ES-I3 (cell line): ENCODE results near the gene ARMC5.
"Not testable (repeated sequence)": the region's sequence is repeated elsewhere in the genome, so short reads cannot be mapped to it uniquely, and the experiment has no call there.

ENCODE experiments used
- H3K36me3 ChIP-seq: 2 replicates; pipeline ENCODE4 v1.6.1; 2013; ENCODE audit warnings: mild to moderate bottlenecking, low read length, control low read depth, moderate library complexity; ENCODE audit not compliant: insufficient read depth
- H3K4me1 ChIP-seq: 2 replicates; pipeline ENCODE4 v1.6.1; 2013; ENCODE audit warnings: mild to moderate bottlenecking, control low read depth, low read length; ENCODE audit not compliant: insufficient read depth
- H3K9ac ChIP-seq: 2 replicates; pipeline ENCODE4 v1.6.1; 2013; ENCODE audit warnings: low read depth, mild to moderate bottlenecking, low read length, moderate library complexity
- H3K9me3 ChIP-seq: 2 replicates; pipeline ENCODE4 v1.6.1; 2013; ENCODE audit warnings: mild to moderate bottlenecking, low read length, moderate library complexity; ENCODE audit not compliant: control insufficient read depth, insufficient read depth

Gene ARMC5

DNA sequence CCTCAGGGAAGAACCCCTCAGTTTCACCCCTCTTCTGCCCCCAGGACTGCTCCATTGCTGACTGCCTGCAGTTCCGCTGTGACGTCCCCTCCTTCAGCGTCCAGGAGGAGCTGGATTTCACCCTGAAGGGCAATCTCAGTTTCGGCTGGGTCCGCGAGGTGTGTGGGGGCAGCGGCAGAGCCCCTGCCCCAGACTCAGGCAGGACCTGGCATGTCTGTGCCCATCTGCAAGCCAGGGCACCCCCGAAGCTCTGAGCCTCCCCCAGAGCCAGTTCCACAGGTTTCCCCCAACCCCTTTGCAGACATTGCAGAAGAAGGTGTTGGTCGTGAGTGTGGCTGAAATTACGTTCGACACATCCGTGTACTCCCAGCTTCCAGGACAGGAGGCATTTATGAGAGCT lies 35.5 kb upstream of the ARMC5 start:
- no peaks in the 10 kb centered on the region for H3K36me3 ChIP-seq
- H3K9ac ChIP-seq: no peak overlapping the region
- no peaks in the 10 kb centered on the region for H3K4me1 ChIP-seq
- no peaks in the 10 kb centered on the region for H3K9me3 ChIP-seq

DNA sequence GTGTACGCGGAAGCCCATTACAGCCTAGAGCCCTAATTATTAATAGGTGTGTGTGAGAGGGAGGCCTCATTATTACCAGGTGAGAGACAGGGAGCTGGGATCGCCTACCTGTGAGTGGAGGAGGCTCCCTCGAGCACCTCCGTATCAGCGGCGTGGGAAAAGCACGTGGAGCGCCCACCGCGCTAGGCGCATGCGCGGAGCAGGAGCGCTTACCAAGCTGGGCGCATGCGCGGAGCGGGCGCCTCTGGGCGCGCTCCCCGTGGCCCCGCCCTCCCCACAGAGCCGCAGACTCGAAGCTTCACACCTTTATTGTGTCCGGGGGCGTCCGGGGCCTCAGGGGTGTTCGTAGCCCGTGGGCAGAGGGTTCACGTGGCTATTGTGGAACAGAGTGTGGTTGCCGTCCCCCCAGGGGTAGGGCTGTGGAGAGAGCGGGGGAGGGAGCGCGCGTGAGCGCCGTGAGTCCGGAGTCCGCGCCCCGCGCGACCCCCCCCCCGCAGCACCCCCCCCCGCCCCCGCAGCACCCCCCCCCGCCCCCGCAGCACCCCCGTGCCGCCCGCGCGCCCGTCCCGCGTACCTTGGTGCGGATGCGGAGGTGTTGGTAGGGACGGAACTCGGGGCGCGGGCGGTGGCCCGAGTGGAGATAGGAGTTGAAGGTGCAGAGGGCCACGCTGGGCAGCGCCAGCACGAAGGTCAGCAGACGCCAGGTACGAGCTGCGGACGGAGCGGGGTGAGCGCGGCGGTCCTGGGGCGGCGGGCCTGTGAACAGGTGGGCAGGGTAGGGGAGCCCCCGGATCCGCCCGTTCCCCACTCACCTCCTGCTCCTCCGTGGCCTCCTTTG lies 31.6 kb upstream of the ARMC5 start:
- no peaks in the 10 kb centered on the region for H3K9me3 ChIP-seq
- peaks cover 7% of the 10 kb centered on the region; the same call in 1 of the 2 replicates for H3K4me1 ChIP-seq
- H3K9ac ChIP-seq: peak overlapping the region; percentile 19; the same call in 1 of the 2 replicates
- H3K36me3 ChIP-seq: no peaks in the 10 kb centered on the region

DNA sequence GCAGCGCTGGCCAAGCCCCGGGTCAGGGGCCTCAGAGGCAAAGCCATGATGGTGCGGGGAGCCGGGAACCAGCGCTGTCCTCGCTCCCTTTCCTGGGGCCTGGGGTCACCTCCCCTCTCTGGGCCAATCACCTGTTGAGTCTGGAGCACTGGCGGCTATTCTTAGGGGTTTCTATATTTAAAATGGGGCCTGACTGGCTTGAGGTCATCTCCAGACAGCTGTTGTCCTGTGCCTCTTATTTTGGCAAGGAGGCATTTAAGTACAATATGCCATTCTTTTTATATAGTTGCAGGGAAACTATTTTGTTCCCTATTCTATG lies 31.1 kb upstream of the ARMC5 start, which contains the start of gene COX6A2:
COX6A2 (minus strand) TSS at position 82 of the 319 bp plus-strand sequence; CDS start at position 47, 35 bp downstream.
- Histone ChIP-seq H3K4me1 (peaks cover 7% of the 10 kb centered on the region; the same call in 1 of the 2 replicates), H3K9me3 (no peaks in the 10 kb centered on the region), H3K36me3 (no peaks in the 10 kb centered on the region), H3K9ac (peak within 1 kb of the TSS; percentile 19; the same call in 1 of the 2 replicates)

GRCh38 chr16:31428638-31429247 lies 30.6 kb upstream of the ARMC5 start:
- H3K36me3 ChIP-seq: no peaks in the 10 kb centered on the region
- H3K9me3 ChIP-seq: no peaks in the 10 kb centered on the region
- peaks cover 7% of the 10 kb centered on the region; the same call in 1 of the 2 replicates for H3K4me1 ChIP-seq
- no peak overlapping the region for H3K9ac ChIP-seq

DNA sequence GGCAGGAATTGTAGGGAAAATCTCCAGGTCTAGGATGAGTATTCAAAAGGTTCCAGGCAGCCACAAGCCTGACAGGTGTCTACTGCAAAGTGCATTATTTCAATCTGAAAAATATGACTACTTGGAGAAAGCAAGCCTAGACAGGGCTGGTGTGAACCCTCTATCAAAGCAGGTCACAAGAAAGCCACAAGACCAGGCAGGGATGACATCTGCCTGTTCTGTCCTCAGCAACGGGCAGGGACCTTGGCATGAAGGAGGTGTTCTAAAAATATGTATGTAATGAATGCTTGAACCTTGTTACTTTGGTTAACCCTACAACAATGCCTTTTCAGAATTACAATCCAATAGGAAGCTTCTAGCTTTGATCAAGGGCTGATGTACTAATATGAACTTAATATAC lies 30.0 kb upstream of the ARMC5 start:
- Histone ChIP-seq H3K36me3 (no peaks in the 10 kb centered on the region), H3K4me1 (peaks cover 7% of the 10 kb centered on the region; the same call in 1 of the 2 replicates), H3K9me3 (no peaks in the 10 kb centered on the region), H3K9ac (no peak overlapping the region)

DNA sequence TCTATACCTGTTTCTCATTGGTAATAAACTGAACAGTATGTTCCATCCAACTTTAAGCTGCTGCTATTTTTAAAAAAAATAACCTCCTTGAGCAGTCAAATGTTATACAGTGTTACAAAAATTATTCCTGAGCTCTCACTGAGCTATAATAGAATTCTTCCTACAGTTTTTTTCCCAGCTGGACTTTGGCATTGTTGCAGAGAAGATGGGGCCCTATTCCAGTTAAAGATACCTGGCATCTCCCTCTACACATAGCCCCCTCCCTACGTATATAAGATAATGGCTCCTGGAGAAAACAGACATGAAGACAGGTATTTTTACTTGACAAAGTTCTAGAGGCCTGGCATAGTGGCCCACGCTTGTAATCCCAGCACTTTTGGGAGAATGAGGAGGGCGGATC lies 29.5 kb upstream of the ARMC5 start:
- Histone ChIP-seq H3K36me3 (no peaks in the 10 kb centered on the region), H3K4me1 (peaks cover 7% of the 10 kb centered on the region; the same call in 1 of the 2 replicates), H3K9me3 (no peaks in the 10 kb centered on the region), H3K9ac (no peak overlapping the region)

- H3K9me3 ChIP-seq: no peaks in the 10 kb centered on the region
- no peak overlapping the region for H3K9ac ChIP-seq
- no peaks in the 10 kb centered on the region for H3K36me3 ChIP-seq
- H3K4me1 ChIP-seq: peaks cover 7% of the 10 kb centered on the region; the same call in 1 of the 2 replicates
These were observed 28.8 kb upstream of the ARMC5 start for GRCh38 chr16:31430380-31431052.

GRCh38 chr16:31435341-31436220 lies 23.7 kb upstream of the ARMC5 start:
- Histone ChIP-seq H3K36me3 (no peaks in the 10 kb centered on the region), H3K9ac (peak overlapping the region; percentile 30; the same call in 1 of the 2 replicates), H3K9me3 (no peaks in the 10 kb centered on the region), H3K4me1 (peaks cover 8% of the 10 kb centered on the region)

GRCh38 chr16:31436221-31437045 lies 22.9 kb upstream of the ARMC5 start:
- Histone ChIP-seq H3K36me3 (no peaks in the 10 kb centered on the region), H3K4me1 (peaks cover 3% of the 10 kb centered on the region; the same call in 1 of the 2 replicates), H3K9me3 (no peaks in the 10 kb centered on the region), H3K9ac (peak overlapping the region; percentile 30; the same call in 1 of the 2 replicates)

- H3K9ac ChIP-seq: no peak overlapping the region
- no peaks in the 10 kb centered on the region for H3K36me3 ChIP-seq
- H3K9me3 ChIP-seq: no peaks in the 10 kb centered on the region
- peaks cover 3% of the 10 kb centered on the region; the same call in 1 of the 2 replicates for H3K4me1 ChIP-seq
These were observed 20.9 kb upstream of the ARMC5 start for GRCh38 chr16:31438414-31438813.

- H3K9me3 ChIP-seq, H3K36me3 ChIP-seq, H3K9ac ChIP-seq, H3K4me1 ChIP-seq: not testable (repeated sequence)
These were observed 20.3 kb upstream of the ARMC5 start for GRCh38 chr16:31439023-31439422.

DNA sequence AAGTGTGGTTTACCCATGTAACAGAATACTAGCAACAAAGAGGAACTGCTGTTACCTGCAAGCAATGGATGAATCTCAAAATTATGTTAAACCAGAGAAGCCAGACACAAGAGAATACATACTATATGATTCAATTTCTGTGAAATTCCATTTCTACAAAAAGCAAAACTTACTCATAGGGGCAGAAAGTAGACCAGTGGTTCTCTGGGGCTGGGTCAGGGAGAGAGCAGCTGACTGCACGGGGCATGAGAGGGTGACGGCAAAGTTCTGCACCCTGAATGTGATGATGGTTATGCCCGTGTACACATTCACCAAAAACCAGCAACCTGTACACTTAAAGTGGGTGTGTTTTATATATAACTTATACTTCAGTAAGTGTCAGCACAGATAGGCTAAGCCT lies 19.8 kb upstream of the ARMC5 start:
- Histone ChIP-seq H3K36me3 (no peaks in the 10 kb centered on the region), H3K9ac (no peak overlapping the region), H3K9me3 (no peaks in the 10 kb centered on the region), H3K4me1 (peaks cover 3% of the 10 kb centered on the region; the same call in 1 of the 2 replicates)

- peaks cover 3% of the 10 kb centered on the region; the same call in 1 of the 2 replicates for H3K4me1 ChIP-seq
- H3K9ac ChIP-seq: no peak overlapping the region
- H3K36me3 ChIP-seq: no peaks in the 10 kb centered on the region
- no peaks in the 10 kb centered on the region for H3K9me3 ChIP-seq
These were observed 18.7 kb upstream of the ARMC5 start for GRCh38 chr16:31440516-31441184.
